ENCODE data around the gene PRKAA1.

Gene PRKAA1

DNA sequence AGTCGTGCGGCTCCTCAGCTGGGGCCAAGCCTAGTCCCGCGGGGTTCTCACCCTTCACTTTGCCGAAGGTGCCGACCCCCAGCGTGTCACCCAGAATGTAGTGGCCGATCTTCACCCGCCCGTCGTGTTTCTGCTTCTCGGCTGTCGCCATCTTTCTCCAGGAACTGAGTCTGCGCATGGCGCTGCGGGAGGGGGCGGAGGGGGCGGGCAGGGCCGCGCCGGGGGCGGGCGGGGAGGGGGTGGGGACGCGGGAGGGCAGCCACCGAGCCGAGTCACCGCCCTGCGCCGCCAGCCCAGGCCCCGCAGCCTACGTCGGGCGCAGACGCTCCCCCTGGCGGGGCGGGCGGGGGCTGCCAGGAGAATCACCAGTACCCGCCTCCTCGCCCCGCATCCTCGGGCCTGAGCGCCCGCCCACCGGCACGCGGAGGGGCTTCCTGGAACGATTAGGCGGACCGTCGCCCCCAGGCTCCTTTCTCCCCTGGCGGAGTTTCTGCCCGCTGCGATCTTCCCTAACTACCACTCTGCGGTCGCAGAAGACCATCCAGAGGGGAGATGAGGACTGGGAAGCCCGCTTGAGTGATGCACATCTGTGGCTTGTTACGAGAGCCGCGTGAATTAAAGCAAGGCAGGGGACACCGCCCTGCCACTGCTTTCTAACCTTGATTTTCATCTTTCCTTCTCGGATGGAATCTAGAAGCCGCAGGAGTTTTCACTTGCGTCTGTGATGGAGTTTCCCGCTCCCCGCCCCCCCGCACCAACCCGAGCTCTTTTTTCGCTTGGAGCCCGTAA, at the start of gene PRKAA1:
TSS of gene PRKAA1 (minus strand) at position 363 of the 789 bp plus-strand sequence. CDS start at position 178, 185 bp downstream.
- DNase-seq (ENCODE audit: low read depth in 1 of 2, low spot score in 1 of 2): peak; percentile 68 to 87

DNA sequence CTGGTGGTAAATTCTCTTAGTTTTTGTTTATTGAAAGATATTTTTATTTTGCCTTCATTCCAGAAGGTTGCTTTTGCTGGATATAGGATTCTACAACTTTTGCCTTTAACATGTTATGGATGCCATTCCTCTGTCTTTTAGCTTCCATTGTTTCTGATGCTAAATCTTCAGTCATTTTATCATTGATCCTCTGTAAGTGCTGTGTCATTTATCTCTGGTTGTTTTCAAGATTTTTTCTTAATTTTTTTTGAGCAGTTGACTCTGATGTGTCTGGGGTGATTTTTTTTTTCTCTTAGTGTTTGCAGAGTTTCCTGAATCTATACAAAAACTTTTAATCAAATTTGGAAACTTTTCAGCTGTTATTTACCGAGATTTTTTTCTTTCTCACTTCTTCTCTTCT, 49.4 kb upstream of the PRKAA1 start:
- no peak for DNase-seq (ENCODE audit: low read depth in 1 of 2, low spot score in 1 of 2)

DNA sequence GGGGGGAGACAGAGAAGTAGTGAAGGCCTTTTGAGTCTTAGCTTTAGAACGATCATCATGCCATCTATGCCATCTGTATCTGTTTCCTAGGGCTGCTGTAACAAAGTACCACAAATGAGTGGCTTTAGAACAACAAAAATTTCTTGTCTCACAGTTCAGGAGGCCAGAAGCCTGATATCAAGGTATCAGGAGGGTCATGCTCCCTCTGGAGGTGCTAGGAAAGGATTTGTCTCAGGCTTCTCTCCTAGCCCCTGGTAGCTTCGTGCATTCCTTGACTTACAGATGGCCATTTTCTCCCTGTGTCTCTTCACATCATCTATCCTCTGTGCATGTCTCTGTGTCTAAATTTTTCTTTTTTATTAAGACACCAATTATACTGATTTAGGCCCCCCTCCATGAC, 48.2 kb upstream of the PRKAA1 start:
- no peak for DNase-seq (ENCODE audit: low read depth in 1 of 2, low spot score in 1 of 2)

DNA sequence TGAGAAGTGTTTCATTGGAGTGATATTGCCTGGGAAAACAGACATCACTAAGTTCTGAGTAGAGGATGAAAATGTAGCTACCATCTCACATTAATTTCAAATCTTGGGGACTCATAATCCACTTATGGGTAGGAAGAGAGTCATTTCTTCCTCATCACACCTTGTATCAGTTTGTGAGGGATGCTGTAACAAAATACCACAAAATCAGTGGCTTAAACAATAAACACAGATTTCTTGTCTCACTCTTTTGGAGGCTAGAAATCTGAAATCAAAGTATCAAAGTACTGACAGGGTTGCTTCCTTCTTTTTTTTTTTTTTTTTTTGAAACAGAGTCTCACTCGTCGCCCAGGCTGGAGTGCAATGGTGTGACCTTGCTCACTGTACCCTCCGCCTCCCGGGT, 46.4 kb upstream of the PRKAA1 start:
- DNase-seq (ENCODE audit: low read depth in 1 of 2, low spot score in 1 of 2): no peak

DNA sequence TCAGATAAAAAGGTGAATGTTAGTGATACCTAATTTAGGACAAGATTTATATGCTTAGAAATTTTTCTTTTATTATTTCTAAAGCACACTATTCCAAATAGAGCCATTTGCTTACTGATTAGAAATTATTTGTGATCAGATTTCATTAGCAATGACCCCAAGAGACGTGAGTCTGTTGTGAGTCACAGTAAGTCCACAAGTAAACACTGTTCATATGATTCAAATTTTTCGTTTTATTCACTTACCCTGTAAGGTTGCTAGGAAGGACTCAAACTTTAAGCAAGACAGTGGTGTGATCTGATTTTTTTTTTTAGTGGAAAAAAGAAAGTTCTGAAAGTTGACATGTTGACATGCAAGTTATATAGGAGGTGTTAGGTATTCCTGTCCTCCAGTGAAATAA, 44.2 kb upstream of the PRKAA1 start:
- DNase-seq (ENCODE audit: low read depth in 1 of 2, low spot score in 1 of 2): no peak

DNA sequence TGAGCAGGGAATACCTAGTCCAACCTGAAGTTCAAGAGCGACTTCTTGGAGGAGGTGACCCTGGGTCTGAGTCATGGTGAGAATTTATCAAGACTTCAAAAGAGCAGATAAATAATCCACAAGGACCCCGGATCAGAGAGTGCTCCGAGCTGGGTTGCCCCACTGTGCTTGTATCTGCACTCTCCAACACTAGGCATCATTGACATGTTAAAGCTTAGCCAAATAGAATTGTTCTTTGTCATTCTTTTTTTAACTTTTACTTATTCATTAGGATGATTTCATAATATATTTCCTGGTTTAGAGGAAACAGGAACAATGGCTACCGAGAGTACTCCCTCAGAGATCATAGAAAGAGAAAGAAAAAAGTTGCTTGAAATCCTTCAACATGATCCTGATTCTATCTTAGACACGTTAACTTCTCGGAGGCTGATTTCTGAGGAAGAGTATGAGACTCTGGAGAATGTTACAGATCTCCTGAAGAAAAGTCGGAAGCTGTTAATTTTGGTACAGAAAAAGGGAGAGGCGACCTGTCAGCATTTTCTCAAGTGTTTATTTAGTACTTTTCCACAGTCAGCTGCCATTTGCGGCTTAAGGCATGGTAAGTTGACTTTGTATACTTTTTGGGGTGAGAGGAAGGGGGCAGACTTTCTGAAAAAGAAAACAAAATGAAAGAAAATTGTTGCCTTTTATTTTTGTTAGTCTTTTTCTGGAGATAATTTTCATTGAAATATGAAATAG, 43.1 kb upstream of the PRKAA1 start, which contains the start of gene CARD6:
TSS of gene CARD6 (plus strand) at position 300 of the 738 bp plus-strand sequence. CDS start at position 316, 16 bp downstream.
- no peak for DNase-seq (ENCODE audit: low read depth in 1 of 2, low spot score in 1 of 2)

DNA sequence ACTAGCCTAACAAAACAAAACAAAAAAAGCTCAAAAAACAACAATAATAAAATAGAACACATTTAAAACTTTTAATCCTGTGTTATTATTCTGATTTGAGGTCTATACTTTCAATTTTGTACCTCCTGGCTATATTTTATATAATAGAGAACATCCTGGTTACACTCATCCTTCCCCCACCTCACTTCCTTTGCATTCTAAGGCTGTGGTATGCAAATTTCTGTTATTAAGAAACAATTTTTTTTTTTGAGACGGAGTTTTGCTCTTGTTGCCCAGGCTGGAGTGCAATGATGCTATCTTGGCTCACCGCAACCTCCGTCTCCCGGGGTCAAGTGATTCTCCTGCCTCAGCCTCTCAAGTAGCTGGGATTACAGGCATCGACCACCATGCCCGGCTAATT, 39.9 kb upstream of the PRKAA1 start:
- DNase-seq (ENCODE audit: low read depth in 1 of 2, low spot score in 1 of 2): no peak

DNA sequence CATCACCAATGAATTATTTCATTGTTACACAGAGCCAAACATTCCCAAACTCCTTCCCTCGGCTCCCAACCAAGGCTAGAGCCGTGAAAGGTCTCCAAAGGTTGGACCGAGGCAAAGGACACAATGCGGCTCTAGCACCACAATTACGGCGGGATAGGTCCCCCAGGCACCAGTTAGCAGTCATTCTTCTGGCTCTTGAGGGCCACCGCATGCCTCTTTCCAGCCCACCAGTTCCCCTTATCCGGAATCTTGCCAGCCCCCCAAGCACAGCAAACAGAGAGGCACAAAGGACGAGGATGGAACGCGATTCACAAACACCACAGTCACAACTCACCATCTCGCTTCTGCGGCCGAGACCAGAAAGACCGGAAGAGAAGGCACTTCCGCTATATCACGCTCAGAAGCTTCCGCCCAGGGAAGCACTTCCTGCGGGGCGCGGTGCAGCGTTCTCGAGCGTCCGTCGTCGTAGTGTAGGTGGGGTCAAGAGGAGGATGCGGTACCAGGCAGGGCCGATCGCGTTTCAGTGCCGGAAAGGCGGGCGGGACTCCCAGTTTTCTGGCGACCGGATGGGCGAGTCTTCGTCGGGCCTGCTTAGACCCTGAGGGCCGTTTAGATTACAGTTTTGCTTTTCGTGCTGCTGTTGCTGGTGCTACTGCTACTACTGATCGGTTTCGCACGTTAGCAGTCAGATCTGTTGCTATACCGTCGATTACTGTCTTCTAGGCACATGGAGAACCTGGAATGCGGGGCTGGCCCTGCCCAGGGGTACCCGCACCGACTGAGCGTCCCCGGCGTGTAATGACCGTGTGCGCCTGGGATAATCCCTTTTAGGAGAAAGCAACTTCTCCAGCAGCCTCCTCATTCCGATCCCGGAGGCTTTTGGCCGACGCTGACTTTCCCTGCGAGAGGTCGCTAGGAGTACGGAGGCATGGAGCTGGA, 36.9 kb upstream of the PRKAA1 start, which contains the start of gene RPL37:
TSS of gene RPL37 (minus strand) at position 374 of the 939 bp plus-strand sequence. CDS start at position 337, 37 bp downstream.
- DNase-seq (ENCODE audit: low read depth in 1 of 2, low spot score in 1 of 2): peak; percentile 78 to 86

DNA sequence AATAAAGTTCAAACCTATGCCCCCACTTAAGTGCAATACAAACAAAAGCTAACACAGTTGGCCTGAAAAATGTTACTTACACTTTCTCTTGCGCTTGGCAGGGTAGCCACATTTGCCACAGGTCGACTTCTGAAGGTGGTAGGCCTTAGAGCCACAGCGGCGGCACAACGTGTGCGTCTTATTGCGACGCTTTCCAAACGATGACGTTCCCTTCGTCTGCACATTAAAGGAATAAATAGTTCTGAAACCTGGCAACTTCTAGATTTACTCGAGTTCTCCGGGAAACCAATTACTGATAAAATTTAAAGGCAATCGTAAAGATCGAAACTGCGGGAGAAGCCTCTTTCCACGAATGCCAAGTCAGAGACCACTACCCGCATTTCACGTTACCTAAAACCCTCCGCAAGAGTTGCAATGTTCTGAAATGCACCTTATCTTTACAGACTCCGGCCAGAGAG, 36.2 kb upstream of the PRKAA1 start:
- peak in 1 of 2 donors; percentile 24 for DNase-seq (ENCODE audit: low read depth in 1 of 2, low spot score in 1 of 2)

DNA sequence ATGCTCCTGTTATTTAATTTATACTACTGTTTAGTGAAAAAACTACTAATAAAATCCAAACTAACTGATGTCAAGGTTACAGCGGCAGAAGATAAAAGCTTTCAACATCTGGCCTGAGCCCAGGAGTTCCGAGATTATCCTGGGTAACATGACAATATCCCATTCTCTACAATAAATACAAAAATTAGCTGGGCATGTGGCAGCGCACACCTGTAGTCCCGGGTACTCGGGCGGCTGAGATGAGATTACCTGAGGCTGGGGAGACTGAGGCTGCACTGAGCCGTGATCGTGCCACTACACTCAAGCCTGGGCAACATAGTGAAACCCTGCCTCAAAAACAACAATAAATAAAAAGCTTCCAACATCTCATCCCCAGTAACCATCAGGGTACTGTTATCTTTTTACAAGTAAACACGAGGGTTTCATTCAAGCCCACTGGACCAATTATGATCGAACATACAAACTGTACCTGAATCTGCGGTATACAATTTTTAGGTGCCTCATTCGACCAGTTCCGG, 35.6 kb upstream of the PRKAA1 start:
- DNase-seq (ENCODE audit: low read depth in 1 of 2, low spot score in 1 of 2): no peak

DNA sequence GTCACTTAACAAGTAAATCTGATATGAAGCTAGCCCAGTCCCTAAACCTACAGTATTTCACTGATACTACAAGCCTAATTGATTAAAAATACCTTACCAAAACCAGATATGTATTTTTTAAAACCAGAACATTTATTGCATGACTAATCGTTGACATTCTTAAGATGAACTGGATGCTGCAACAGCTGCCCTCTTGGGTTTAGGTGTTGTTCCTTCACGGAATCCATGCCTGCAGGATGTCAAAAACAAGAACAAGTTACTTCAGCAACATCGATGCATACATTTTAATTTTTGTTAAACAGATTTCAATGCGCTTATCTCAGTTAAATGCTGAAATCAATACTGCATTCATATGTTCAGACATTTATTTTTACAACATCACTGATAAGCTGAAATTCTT, 34.2 kb upstream of the PRKAA1 start:
- no peak for DNase-seq (ENCODE audit: low read depth in 1 of 2, low spot score in 1 of 2)

DNA sequence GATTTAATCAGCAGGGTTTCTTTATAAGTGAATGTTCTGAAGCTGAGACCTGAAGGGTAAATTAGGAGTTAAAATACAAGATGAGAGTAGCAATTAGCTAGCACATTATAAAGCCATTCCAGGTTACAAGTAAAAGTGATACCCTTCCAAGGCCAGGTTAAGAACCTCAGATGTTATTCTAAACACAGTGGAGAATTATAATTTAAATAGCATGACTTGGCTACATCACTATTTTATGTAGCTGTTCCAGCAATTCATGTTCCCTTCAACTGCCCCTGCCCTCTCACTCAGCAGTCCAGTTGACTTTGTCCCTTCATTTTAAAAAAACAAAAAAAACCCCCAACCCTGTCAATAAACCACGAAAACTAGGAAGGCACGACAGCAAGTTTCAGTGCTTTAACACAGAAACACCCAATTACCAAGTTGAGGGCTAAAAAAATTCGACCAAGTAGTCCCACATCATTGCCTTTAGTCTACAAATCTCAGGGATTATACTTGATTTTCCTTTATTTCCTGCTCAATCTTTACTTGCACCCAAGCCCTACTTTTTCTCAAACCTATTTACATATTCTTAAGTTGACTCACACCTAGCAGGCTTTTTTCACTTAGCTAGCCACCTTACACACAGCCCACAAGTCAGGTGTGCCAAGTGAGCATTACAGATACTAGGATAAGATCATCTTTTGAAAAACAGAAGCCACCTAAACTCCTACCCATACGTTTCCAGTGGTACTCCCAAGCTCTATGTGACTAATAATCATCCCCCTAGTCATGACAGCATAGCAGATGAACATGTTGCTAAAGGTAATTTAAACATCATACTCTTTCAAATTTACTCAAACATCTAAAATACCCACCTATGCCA, 33.4 kb upstream of the PRKAA1 start:
- DNase-seq (ENCODE audit: low read depth in 1 of 2, low spot score in 1 of 2): no peak

DNA sequence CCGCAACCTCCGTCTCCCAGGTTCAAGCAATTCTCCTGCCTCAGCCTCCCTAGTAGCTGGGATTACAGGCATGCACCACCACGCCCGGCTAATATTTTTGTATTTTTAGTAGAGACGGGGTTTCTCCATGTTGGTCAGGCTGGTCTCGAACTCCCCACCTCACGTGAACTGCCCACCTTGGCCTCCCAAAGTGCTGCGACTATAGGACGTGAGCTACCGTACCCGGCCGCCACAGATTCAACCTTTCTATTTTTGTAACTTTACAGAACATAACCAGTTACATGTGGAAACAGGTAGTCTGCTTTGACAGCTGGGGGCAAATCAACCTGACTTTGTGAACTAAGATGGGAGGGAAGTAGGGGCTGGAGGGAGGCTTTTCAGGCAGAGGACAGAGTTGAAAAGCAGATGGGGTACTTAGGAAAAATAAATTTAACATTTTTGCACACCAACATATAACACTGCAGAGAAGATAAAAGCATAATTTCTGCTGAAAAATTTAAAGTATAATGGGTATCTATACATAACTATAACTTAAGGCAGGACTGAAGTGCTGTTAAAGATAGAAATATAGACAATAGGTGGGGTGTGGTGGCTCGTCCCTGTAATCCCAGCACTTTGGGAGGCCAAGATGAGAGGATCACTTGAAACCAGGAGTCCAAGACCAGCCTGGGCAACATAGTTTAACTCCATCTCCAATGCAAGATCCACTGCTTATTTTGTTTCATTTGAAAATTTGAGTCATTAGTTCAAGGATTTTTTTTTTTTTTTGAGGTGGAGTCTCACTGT, 31.8 kb upstream of the PRKAA1 start:
- no peak for DNase-seq (ENCODE audit: low read depth in 1 of 2, low spot score in 1 of 2)

DNA sequence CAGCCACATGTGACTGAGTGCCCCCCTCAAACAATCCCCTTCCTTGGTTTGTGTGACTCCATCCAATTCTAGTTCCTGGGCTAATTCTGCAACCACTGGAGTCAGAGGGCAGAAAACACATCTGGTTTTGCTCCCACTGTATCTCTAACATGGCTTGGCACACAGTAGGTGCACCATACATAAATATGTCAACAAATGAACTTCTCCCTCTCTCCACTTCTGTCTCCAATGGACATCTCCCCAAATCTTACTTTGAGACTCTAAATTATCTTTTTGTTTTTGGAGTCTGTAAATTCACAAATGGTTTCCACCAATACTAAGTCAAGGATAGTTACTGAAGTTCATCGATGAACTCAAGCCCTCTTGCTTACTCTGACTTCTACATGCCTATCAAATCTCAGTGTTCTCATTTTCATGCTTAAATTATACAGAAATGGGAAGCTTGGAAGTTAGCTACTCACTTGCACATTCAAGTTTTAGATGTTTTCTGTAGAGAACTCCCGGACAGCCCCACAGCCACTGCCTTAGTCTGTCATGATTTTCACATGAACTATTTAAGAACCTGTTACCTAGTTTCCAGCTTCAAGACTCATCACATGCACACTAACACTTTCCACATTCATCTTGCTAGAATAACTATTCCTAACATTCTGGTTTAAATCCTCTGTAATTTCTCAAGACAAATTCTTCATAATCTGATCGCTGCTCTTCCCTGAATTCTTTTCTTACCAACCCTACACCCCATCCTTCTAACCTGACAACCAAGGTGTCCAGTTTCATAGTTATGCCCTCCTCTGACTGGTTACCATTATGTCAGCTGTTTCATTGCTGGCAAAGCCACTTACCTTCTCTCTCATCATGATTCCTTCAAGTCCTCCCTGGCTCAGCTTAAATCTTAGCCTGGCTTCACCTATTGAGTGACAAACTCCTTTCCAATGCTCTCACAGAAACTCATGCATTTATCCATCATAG, 30.8 kb upstream of the PRKAA1 start:
- DNase-seq (ENCODE audit: low read depth in 1 of 2, low spot score in 1 of 2): no peak

DNA sequence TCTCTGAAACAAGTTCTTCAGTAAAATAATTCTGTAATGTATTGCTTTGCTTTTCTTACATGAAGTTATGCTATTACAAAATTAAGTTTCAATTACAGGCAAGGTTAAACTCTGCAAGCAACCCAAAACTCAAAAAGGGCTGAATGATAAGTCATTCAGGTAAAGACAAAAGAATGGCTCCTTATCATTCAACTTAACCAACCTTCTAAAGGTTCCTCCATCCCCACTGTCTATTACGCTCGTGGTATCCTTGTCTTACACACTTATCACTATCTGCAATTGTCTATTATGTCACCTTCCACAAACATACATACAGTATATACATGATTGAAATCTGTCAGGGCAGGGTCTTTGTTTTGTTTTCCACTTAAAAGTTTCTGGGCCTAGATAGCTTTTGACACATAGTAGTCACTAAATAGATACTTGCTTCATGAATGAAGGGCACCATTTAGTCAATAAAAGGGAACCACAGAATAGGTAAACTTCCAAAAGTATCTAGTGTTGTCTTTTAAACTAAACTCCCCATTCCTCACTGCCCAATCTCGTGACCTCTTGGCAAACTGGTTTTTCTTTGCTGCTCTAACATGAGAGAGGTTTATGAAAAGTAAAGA, 30.0 kb upstream of the PRKAA1 start:
- no peak for DNase-seq (ENCODE audit: low read depth in 1 of 2, low spot score in 1 of 2)

DNA sequence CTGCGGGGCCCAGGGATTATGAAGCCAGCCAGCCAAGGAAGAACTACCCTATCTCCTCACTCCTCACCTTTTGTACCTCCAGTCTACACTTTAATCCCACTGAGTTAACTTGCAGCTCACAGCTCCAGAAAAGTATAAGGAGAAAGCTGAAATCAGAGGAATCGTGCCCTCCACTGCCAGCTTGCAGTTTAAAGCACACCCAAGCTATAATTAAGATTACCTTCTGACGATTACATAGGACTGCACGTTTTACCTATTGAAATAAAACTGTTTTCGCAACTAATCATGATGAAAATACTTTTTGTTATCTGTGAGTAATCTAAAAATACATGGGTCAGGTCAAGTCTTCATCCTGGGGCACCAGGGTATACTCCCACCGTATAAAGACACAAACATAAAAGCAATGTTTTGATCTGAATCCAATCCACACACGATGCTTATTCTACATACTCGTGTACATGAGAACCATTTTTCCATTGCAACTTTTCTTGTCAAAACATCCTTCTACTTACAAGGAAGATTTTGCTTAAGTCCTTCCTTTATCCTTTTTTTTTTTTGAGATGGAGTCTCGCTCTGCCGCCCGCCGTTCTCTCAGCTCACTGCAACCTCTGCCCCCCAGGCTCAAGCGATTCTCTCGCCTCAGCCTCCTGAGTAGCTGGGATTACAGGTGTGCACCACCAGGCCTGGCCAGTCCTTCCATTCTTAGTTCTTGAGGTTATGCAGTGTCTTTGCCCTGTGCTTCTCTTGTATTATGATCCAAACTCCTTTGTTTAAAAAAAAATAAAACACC, 29.2 kb upstream of the PRKAA1 start:
- no peak for DNase-seq (ENCODE audit: low read depth in 1 of 2, low spot score in 1 of 2)

Data from activated T-helper 1 cell treated with anti-CD3 and anti-CD28 coated beads, Interleukin-2, amount 50 U/mL, for 16 hours (primary cell).